ENCODE measurements around the gene KRTCAP2. TPM values are rescaled to one million over a fixed set of nuclear protein-coding genes. Genes with fewer than 3 reads are reported as not detected.
"Not testable (repeated sequence)": the region's sequence is repeated elsewhere in the genome, so short reads cannot be mapped to it uniquely, and the experiment has no call there.

Gene KRTCAP2
- total RNA-seq, 1 donor from 2014 or later = 128 TPM

DNA sequence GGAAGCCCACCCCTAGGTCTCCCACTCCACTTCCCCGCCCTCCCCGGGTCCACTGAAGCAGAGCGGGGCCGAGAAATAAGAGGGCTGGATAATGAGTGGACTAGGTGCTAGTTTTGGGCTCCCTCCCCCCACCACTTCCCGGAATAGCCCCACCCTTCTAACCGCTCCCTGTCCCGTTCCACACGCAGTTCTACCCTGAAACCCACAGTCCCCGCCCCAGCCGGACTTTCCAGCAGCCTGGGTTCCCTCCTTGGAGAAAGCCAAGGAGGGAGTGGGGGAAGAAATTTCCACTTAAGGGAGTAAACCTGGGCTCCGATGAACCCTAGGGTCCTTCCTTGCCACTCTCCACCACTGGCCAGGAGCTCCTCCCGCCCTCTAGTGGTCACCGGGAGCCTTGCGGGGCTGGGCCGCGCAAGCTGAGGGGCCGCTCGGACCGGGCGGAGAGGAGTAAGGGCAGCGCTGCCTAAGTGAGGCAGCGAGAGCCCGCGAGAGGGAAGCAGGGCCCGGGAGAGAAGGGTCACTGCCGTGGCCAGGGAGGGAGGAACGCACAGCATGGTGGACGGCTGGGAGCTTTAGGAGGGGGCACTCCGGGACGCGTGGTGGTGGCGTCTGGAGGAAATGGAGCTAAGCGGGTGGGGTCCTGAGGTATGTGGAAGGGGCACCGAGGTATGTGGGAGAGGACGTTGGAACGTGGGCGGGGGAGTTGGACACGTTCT is 20.3 kb upstream of the KRTCAP2 start:
- H3K27ac Mint-ChIP-seq = peak overlapping the region; percentile 84
- DNase-seq (peak; percentile 81), ATAC-seq (ENCODE audit: low read depth) (peak; percentile 73)
- ChIA-PET CTCF (interaction anchor here (0.9 to 3.6 kb wide), 20 partner anchors 8 to 311 kb away, joined by 3 to 49 read pairs (median 6); partner anchors contain the start of genes ADAM15, ENTREP3, KRTCAP2 and THBS3), POLR2A (interaction anchor here (0.5 to 2.7 kb wide), 23 partner anchors 9 to 922 kb away, joined by 3 to 26 read pairs (median 8); partner anchors contain the start of genes ADAM15, CLK2, FDPS and KRTCAP2)
- intact Hi-C loops (cut with micrococcal nuclease) = loop anchor here (2.0 to 5.0 kb wide), 3 partner anchors 17 to 129 kb away; partner anchors contain the start of gene RUSC1
- no peaks in the 10 kb centered on the region for H3K27me3 Mint-ChIP-seq
- H3K4me3 Mint-ChIP-seq = peak overlapping the region; percentile 88
- TF ChIP-seq CTCF (IDR thresholded peaks at IDR 0.05) = peak; percentile 63
- H3K9me3 Mint-ChIP-seq = no peaks in the 10 kb centered on the region
- peaks cover 28% of the 10 kb centered on the region for H3K4me1 Mint-ChIP-seq
- no peaks in the 10 kb centered on the region for H3K36me3 Mint-ChIP-seq (ENCODE audit: low read depth)

- no peak for TF ChIP-seq CTCF (IDR thresholded peaks at IDR 0.05)
- Mint-ChIP-seq H3K9me3 (no peaks in the 10 kb centered on the region), H3K27me3 (no peaks in the 10 kb centered on the region), H3K4me3 (peak overlapping the region; percentile 88), H3K36me3 (ENCODE audit: low read depth) (no peaks in the 10 kb centered on the region), H3K4me1 (peaks cover 32% of the 10 kb centered on the region), H3K27ac (no peak overlapping the region)
- CTCF ChIA-PET = interaction anchor here (0.9 to 3.6 kb wide), 18 partner anchors 7 to 311 kb away, joined by 3 to 49 read pairs (median 6); partner anchors contain the start of genes ADAM15, KRTCAP2, THBS3 and TRIM46
- no peak for DNase-seq
- POLR2A ChIA-PET = interaction anchor here (0.5 to 2.7 kb wide), 15 partner anchors 8 to 666 kb away, joined by 3 to 26 read pairs (median 9); partner anchors contain the start of genes KRTCAP2, MTX1, SLC50A1 and THBS3
- ATAC-seq (ENCODE audit: low read depth) = no peak
- intact Hi-C loops (cut with micrococcal nuclease) = loop anchor here (2.0 to 5.0 kb wide), 3 partner anchors 16 to 130 kb away; partner anchors contain the start of gene RUSC1
These were observed 19.5 kb upstream of the KRTCAP2 start for GRCh38 chr1:155192346-155193274.

GRCh38 chr1:155191904-155192303 is 18.8 kb upstream of the KRTCAP2 start:
- Mint-ChIP-seq H3K4me1 (peaks cover 33% of the 10 kb centered on the region), H3K27me3 (no peaks in the 10 kb centered on the region), H3K27ac (no peak overlapping the region), H3K9me3 (no peaks in the 10 kb centered on the region), H3K4me3 (no peak overlapping the region), H3K36me3 (ENCODE audit: low read depth) (no peaks in the 10 kb centered on the region)
- ChIA-PET POLR2A (no interaction called here), CTCF (interaction anchor here (2.5 to 3.6 kb wide), 3 partner anchors 16 to 35 kb away, joined by 12 to 49 read pairs (median 14); partner anchors contain the start of genes KRTCAP2, THBS3 and TRIM46)
- DNase-seq (no peak), ATAC-seq (ENCODE audit: low read depth) (no peak)
- TF ChIP-seq CTCF (IDR thresholded peaks at IDR 0.05) = no peak
- intact Hi-C loops (cut with micrococcal nuclease) = loop anchor here (2.0 to 5.0 kb wide), 3 partner anchors 15 to 130 kb away; partner anchors contain the start of gene RUSC1

GRCh38 chr1:155189926-155190325 is 16.8 kb upstream of the KRTCAP2 start:
- H3K36me3 Mint-ChIP-seq (ENCODE audit: low read depth); POLR2A ChIA-PET; H3K9me3 Mint-ChIP-seq; DNase-seq; CTCF ChIA-PET; H3K27ac Mint-ChIP-seq; H3K4me3 Mint-ChIP-seq; H3K27me3 Mint-ChIP-seq; ATAC-seq (ENCODE audit: low read depth): not testable (repeated sequence)
- peaks cover 41% of the 10 kb centered on the region for H3K4me1 Mint-ChIP-seq
- intact Hi-C loops (cut with micrococcal nuclease) = loop anchor here (5.0 kb wide), 2 partner anchors 37 to 132 kb away; partner anchors contain the start of gene RUSC1

DNA sequence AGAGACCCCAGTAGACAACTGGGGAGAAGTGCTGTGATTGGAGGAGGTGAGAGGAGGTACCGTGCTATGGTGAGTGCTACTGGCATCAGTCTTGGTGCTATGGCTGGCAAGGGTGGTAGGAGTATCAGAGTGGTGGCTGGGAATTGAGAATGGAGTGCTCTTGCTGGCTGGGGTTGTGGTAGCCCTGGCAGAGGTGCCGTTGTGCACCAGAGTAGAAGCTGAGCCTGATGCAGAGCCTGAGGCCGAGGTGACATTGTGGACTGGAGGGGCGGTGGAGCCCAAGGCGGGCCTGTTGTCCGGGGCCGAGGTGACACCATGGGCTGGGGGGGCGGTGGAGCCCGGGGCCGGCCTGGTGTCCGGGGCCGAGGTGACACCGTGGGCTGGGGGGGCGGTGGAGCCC is 15.2 kb upstream of the KRTCAP2 start:
- Mint-ChIP-seq H3K27ac (no peak overlapping the region), H3K4me1 (peaks cover 39% of the 10 kb centered on the region), H3K4me3 (no peak overlapping the region), H3K27me3 (no peaks in the 10 kb centered on the region), H3K36me3 (ENCODE audit: low read depth) (no peaks in the 10 kb centered on the region), H3K9me3 (no peaks in the 10 kb centered on the region)
- ChIA-PET CTCF (no interaction called here), POLR2A (no interaction called here)
- ATAC-seq (ENCODE audit: low read depth) (no peak), DNase-seq (no peak)
- no peak for TF ChIP-seq CTCF (IDR thresholded peaks at IDR 0.05)
- intact Hi-C loops (cut with micrococcal nuclease) = no loop called here
